Mesenteric fat pad (tissue), 1 donor: ENCODE measurements around the gene ABCA13. TPM values are rescaled to one million over a fixed set of nuclear protein-coding genes. Genes with fewer than 3 reads are reported as not detected.

Experiments used
- DNase-seq: peaks from one replicate; pipeline ENCODE4 v3.0.0-alpha.2; 2020; ENCODE audit warnings: low spot score
- total RNA-seq: library from RNA; stranded (reverse); fragmentation: NEBNext Ultra II Directional; extraction: Animal tissue kit (Norgen Biotek cat#: 25700); gene quantifications from one replicate; pipeline ENCODE4 v1.2.1, GENCODE V29; 2021
- donor health status: DM: yes; HTN: yes; CAD: no.

Gene ABCA13
- total RNA-seq, 1 donor from 2014 or later = 0.67 TPM

- no peak for DNase-seq
These were observed 194.8 kb downstream of the ABCA13 start for GRCh38 chr7:48366096-48366495.

- DNase-seq = no peak
These were observed 205.0 kb downstream of the ABCA13 start for GRCh38 chr7:48376263-48376662.

GRCh38 chr7:48380921-48381320, 209.7 kb downstream of the ABCA13 start:
- no peak for DNase-seq

- DNase-seq = no peak
These were observed 210.3 kb downstream of the ABCA13 start for GRCh38 chr7:48381571-48381970.

GRCh38 chr7:48384180-48384752, 213.0 kb downstream of the ABCA13 start:
- no peak for DNase-seq

GRCh38 chr7:48387932-48388331, 216.7 kb downstream of the ABCA13 start:
- DNase-seq = no peak

- no peak for DNase-seq
These were observed 217.7 kb downstream of the ABCA13 start for GRCh38 chr7:48388911-48389310.

- no peak for DNase-seq
These were observed 218.7 kb downstream of the ABCA13 start for GRCh38 chr7:48389977-48390376.

- DNase-seq = no peak
These were observed 219.4 kb downstream of the ABCA13 start for GRCh38 chr7:48390388-48391327.

GRCh38 chr7:48398191-48398590, 226.9 kb downstream of the ABCA13 start:
- DNase-seq = no peak

GRCh38 chr7:48402721-48403120, 231.5 kb downstream of the ABCA13 start:
- DNase-seq = no peak

GRCh38 chr7:48408731-48409130, 237.5 kb downstream of the ABCA13 start:
- DNase-seq = no peak

- DNase-seq = no peak
These were observed 240.4 kb downstream of the ABCA13 start for GRCh38 chr7:48411619-48412018.

- DNase-seq = no peak
These were observed 242.9 kb downstream of the ABCA13 start for GRCh38 chr7:48414011-48414732.

- no peak for DNase-seq
These were observed 245.2 kb downstream of the ABCA13 start for GRCh38 chr7:48416327-48416908.

GRCh38 chr7:48419401-48419800, 248.1 kb downstream of the ABCA13 start:
- DNase-seq = no peak

GRCh38 chr7:48420206-48420605, 248.9 kb downstream of the ABCA13 start:
- no peak for DNase-seq

GRCh38 chr7:48421357-48421756, 250.1 kb downstream of the ABCA13 start:
- no peak for DNase-seq

GRCh38 chr7:48424731-48425130, 253.5 kb downstream of the ABCA13 start:
- no peak for DNase-seq

GRCh38 chr7:48426331-48426965, 255.2 kb downstream of the ABCA13 start:
- DNase-seq = no peak

- DNase-seq = no peak
These were observed 255.8 kb downstream of the ABCA13 start for GRCh38 chr7:48426966-48427555.
